Endodermal cell (in vitro differentiated cells): ENCODE results near the gene MAGEE1. TPM values are rescaled to one million over a fixed set of nuclear protein-coding genes. Genes with fewer than 3 reads are reported as not detected.

Source experiments
- DNase-seq: peaks from one replicate; pipeline ENCODE4 v3.0.0-alpha.2; 2017
- H3K27ac ChIP-seq: 2 replicates; pipeline ENCODE4 v1.5.1; 2013; ENCODE audit warnings: mild to moderate bottlenecking, low read depth, low read length, moderate library complexity
- H3K27me3 ChIP-seq: 2 replicates; pipeline ENCODE4 v1.6.1; 2013; ENCODE audit warnings: mild to moderate bottlenecking, low read length, moderate library complexity; ENCODE audit not compliant: insufficient read depth, control insufficient read depth, poor library complexity, severe bottlenecking
- H3K36me3 ChIP-seq: 2 replicates; pipeline ENCODE4 v1.7.0; 2013; ENCODE audit warnings: mild to moderate bottlenecking, low read length, moderate library complexity; ENCODE audit not compliant: control insufficient read depth, insufficient read depth
- H3K4me1 ChIP-seq: one replicate; pipeline ENCODE4 v1.7.0; 2013; ENCODE audit warnings: low read length; ENCODE audit not compliant: control insufficient read depth, insufficient read depth
- H3K4me3 ChIP-seq: 2 replicates; pipeline ENCODE4 v1.5.1; 2013; ENCODE audit warnings: mild to moderate bottlenecking, low read length, moderate library complexity
- H3K9ac ChIP-seq: 2 replicates; pipeline ENCODE4 v1.6.1; 2013; ENCODE audit warnings: mild to moderate bottlenecking, low read length, moderate library complexity; ENCODE audit not compliant: poor library complexity, severe bottlenecking; ENCODE audit errors: extremely low read depth
- H3K9me3 ChIP-seq: 2 replicates; pipeline ENCODE4 v1.6.1; 2013; ENCODE audit warnings: mild to moderate bottlenecking, low read length, moderate library complexity; ENCODE audit not compliant: control insufficient read depth
- H3K27ac Mint-ChIP-seq: 2 replicates; pipeline ENCODE4 v1.8.0; 2020; ENCODE audit warnings: mixed read lengths
- H3K27me3 Mint-ChIP-seq: 2 replicates; pipeline ENCODE4 v1.8.0; 2021; ENCODE audit warnings: mild to moderate bottlenecking, mixed read lengths; ENCODE audit not compliant: insufficient read depth
- H3K36me3 Mint-ChIP-seq: 2 replicates; pipeline ENCODE4 v1.8.0; 2020; ENCODE audit warnings: low read depth, mixed read lengths
- H3K4me1 Mint-ChIP-seq: 2 replicates; pipeline ENCODE4 v1.8.0; 2020; ENCODE audit warnings: mixed read lengths
- H3K4me3 Mint-ChIP-seq: 2 replicates; pipeline ENCODE4 v1.8.0; 2020; ENCODE audit warnings: mild to moderate bottlenecking, moderate library complexity, mixed read lengths
- H3K9me3 Mint-ChIP-seq: 2 replicates; pipeline ENCODE4 v1.8.0; 2020; ENCODE audit warnings: mild to moderate bottlenecking, mixed read lengths
- CTCF ChIP-seq: fragments of 200-600 bp; sonication (generic); conservative IDR thresholded peaks from 2 replicates; pipeline ENCODE4 v1.5.0; 2021; ENCODE audit warnings: antibody characterized with exemption, mild to moderate bottlenecking
- WGBS, 2 experiments: methylation state at CpG; one replicate each; pipeline versions ENCODE4 v1.1.5 to v1.1.7; 2013; ENCODE audit warnings: missing lambda C conversion rate in 2 of 2, mixed read lengths in 1 of 2; ENCODE audit not compliant: insufficient coverage in 1 of 2, insufficient read length in 1 of 2; 5-methylcytosine and 5-hydroxymethylcytosine counted together
- total RNA-seq, 2 donors: library from RNA; stranded (reverse); fragmentation: NEBNext Ultra II Directional in 1 of 2; extraction: Animal tissue kit (Norgen Biotek cat#: 25700) in 1 of 2; gene quantifications; 2 replicates in 1 of 2; 3 replicates in 1 of 2; pipeline ENCODE4 v1.2.1, GENCODE V29; 2021

The MAGEE1 gene
- total RNA-seq, 2 donors from 2014 or later: 7.1 to 9.6 TPM

- Mint-ChIP-seq H3K9me3 (peaks cover 31% of the 10 kb centered on the region), H3K4me1 (no peaks in the 10 kb centered on the region), H3K4me3 (no peak overlapping the region), H3K27ac (peak overlapping the region; percentile 68), H3K36me3 (no peaks in the 10 kb centered on the region), H3K27me3 (no peaks in the 10 kb centered on the region)
- no peaks in the 10 kb centered on the region for H3K27me3 ChIP-seq
- no peaks in the 10 kb centered on the region for H3K4me1 ChIP-seq
- no peaks in the 10 kb centered on the region for H3K36me3 ChIP-seq
- 63% methylated on average over 2 of the region's 2 CpGs; no CpG with 5 or more reads in 1 of the 2 experiments for WGBS, 2 experiments
- peak; percentile 49 for DNase-seq
- H3K9ac ChIP-seq: no peak overlapping the region
- H3K27ac ChIP-seq: no peak overlapping the region
- TF ChIP-seq CTCF: no peak
- no peak overlapping the region for H3K4me3 ChIP-seq
- H3K9me3 ChIP-seq: no peaks in the 10 kb centered on the region
These were observed 26.4 kb downstream of the MAGEE1 start for GRCh38 chrX:76453737-76454406.

GRCh38 chrX:76454456-76454927, 27.0 kb downstream of the MAGEE1 start:
- peak; percentile 71 for TF ChIP-seq CTCF
- Histone ChIP-seq H3K27ac (no peak overlapping the region), H3K27me3 (no peaks in the 10 kb centered on the region), H3K36me3 (no peaks in the 10 kb centered on the region), H3K9ac (no peak overlapping the region), H3K9me3 (no peaks in the 10 kb centered on the region), H3K4me1 (no peaks in the 10 kb centered on the region), H3K4me3 (no peak overlapping the region)
- H3K27ac Mint-ChIP-seq: peak overlapping the region; percentile 68
- DNase-seq: peak; percentile 70
- no peak overlapping the region for H3K4me3 Mint-ChIP-seq
- no peaks in the 10 kb centered on the region for H3K4me1 Mint-ChIP-seq
- no peaks in the 10 kb centered on the region for H3K27me3 Mint-ChIP-seq
- H3K9me3 Mint-ChIP-seq: peaks cover 27% of the 10 kb centered on the region
- WGBS, 2 experiments: 0 to 7% methylated on average over 1 to 3 of the region's 3 CpGs
- H3K36me3 Mint-ChIP-seq: no peaks in the 10 kb centered on the region

- no peak overlapping the region for H3K4me3 ChIP-seq
- Mint-ChIP-seq H3K9me3 (peaks cover 50% of the 10 kb centered on the region), H3K4me1 (no peaks in the 10 kb centered on the region), H3K36me3 (no peaks in the 10 kb centered on the region), H3K4me3 (no peak overlapping the region), H3K27ac (no peak overlapping the region), H3K27me3 (no peaks in the 10 kb centered on the region)
- no peak overlapping the region for H3K27ac ChIP-seq
- DNase-seq: no peak
- no CpG with 5 or more reads among the region's 2 CpGs for WGBS, 2 experiments
- no peak for TF ChIP-seq CTCF
- no peaks in the 10 kb centered on the region for H3K27me3 ChIP-seq
- no peaks in the 10 kb centered on the region for H3K9me3 ChIP-seq
- H3K36me3 ChIP-seq: no peaks in the 10 kb centered on the region
- H3K9ac ChIP-seq: no peak overlapping the region
- H3K4me1 ChIP-seq: no peaks in the 10 kb centered on the region
These were observed 49.8 kb downstream of the MAGEE1 start for GRCh38 chrX:76477353-76477752.
